GM12873 (cell line): ENCODE results near the gene NDRG4.

Experiments used
- TF ChIP-seq, protein P1 (sequence below): IDR thresholded peaks from 2 replicates; pipeline ENCODE4 v1.5.1; 2012; ENCODE audit warnings: low read depth, mild to moderate bottlenecking, moderate library complexity, low read length, control low read depth; ENCODE audit not compliant: insufficient read depth; ENCODE audit errors: missing control alignments

NDRG4 gene

DNA sequence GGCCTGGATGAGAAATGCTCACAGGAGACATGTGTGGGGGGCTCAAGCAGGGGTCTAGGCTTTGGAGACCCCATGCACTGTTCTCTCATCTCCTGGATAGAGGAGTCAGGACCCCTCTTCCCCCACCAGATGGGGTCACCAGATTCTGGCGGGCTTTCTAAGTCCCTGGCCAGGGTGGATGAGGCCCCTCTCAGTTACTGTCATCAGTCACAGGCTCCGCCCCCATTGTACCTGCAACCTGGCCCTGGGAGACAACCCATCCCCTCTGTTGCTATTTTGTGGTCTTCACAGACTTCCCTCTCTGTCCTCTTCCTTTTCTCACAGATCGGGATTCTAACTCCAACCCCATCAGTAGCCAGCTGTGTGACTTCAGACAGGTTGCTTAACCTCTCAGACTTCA lies 33.5 kb upstream of the NDRG4 start:
- TF ChIP-seq, protein P1, sequence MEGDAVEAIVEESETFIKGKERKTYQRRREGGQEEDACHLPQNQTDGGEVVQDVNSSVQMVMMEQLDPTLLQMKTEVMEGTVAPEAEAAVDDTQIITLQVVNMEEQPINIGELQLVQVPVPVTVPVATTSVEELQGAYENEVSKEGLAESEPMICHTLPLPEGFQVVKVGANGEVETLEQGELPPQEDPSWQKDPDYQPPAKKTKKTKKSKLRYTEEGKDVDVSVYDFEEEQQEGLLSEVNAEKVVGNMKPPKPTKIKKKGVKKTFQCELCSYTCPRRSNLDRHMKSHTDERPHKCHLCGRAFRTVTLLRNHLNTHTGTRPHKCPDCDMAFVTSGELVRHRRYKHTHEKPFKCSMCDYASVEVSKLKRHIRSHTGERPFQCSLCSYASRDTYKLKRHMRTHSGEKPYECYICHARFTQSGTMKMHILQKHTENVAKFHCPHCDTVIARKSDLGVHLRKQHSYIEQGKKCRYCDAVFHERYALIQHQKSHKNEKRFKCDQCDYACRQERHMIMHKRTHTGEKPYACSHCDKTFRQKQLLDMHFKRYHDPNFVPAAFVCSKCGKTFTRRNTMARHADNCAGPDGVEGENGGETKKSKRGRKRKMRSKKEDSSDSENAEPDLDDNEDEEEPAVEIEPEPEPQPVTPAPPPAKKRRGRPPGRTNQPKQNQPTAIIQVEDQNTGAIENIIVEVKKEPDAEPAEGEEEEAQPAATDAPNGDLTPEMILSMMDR: no peak

DNA sequence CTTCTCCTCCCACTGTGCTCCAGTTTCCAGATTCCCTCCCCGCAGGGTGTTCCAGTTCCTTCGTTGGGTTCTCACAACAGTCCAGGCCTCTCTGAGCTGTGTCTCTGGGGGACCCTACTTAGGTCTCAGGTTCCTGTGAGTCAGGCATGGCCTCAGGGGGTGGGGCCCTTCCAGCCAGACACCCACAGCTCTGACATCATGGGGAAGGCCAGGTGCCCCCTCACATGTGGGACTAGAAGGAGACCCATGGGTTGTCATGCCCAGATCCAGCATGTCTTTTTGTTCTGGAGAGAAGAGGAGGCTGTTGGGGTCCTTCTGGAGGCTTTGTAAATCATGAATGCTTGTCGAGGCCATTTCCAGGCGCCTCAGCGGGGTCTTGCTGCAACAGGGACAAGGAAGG lies 32.0 kb upstream of the NDRG4 start:
- TF ChIP-seq, protein P1: no peak

DNA sequence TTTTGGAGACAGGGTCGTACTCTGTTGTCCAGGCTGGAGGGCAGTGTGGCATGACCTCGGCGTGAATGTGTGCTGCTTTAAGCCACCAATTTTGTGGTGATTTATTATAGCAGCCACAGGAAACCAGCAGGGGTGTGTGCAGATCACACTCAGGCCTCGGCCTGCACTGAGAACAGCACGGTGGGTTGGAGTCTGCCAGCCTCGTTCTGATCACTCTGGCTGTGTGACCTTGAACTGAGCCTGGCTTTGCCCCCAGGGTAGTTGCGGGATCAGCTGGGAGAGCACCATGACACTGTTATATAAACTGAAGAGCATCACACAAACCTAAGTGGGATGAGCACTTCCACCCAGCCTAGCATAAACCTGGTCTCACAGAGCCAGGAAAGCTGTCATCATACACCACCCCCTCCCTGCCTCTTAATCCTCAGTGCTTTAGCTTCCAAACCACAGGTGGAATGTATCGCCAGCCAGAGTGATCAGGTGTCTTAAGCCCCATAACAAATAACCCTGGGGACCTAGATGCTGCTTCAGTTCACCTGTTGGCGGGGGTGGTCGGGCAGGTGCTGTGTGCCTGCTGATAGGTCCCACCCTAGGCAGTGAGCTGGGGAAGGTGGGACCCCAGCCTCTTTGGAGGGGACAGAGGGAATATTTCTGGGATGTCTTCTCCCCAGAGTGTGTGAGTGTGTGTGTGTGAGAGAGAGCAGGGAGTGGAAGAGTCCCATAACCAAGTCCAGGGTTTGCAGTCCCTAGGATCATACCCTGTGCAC lies 28.6 kb upstream of the NDRG4 start:
- TF ChIP-seq, protein P1: no peak

DNA sequence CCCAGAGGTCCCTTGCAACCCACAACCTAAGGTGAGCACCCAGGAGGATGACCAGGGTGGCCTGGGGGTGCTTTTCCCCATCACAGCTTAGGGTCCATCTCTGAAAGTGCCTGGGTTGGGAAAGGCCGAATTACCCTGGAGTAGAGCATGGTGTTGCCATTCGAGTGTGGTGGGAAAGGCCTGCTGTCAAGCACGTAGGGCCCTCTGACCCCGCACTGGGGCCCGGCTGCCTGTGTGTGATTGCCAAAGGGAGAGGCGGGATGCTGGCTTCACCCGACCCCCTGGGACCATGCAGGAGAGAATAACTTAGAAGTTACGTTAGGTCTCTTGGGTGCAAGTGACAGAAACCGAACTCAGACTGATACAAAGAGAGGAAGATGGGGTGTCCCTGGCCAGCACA lies 27.7 kb upstream of the NDRG4 start:
- TF ChIP-seq, protein P1: no peak

DNA sequence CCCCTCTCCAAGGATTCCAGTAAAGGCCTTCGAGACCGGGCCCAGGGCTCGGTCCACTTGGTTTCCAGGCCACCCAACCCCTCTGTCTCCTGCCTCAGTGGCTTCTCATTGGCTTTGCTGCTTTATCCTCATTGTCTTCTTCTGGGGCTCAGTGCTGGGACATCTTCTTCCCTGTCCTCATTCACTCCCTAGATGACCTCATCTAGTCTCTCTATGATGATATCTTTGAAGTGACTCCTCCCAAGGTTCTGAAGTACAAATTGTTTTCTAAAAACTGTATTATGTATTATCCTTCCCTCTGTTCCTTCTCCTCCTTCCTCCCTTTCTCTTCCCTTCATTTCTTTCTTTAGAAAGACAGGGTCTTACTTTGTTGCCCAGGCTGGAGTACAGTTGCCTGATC lies 27.1 kb upstream of the NDRG4 start:
- TF ChIP-seq, protein P1: no peak

DNA sequence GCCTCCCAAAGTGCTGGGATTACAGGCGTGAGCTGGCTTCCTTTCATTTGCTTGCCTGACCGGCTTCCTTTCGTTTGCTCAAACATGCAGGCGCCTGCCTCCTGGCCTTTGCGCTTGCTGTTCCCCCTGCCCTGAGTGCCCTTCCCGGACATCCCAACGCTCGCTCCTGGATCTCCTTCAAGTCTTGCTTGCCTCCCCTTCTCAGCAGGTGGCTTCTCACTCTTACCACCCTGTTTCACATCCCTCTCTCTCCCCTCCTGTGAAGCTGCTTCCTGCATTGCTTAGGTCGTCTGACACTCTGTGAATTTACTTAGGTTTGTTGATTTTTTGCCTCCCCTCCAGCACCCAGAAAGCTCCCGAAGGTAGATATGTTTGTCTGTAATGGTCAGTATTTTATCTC lies 25.6 kb upstream of the NDRG4 start:
- TF ChIP-seq, protein P1: no peak

DNA sequence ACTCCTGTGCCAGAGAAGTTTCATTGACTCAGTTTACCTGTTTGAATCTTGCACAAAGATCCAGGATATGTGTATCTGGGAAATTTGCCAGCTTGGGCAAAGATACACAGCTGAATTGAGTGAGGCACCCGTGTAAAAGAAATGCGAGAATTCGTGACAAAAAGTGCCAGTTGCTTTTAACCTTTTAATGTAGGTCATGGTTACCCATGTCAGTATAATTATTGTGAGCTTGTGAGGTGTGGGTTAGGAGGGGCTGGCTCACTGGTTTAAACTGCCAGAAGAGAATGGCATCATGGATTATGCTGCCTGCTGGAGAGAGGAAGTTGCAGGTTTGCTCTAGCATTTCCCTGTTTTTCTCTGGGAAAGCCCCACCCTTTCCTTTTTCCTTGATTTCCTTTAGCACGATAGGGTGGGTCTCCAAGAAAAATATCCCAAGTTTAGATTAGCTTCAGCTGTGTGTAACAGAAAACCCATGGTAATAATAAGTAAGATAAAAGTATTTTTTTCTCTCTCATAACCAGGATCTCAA lies 24.8 kb upstream of the NDRG4 start:
- TF ChIP-seq, protein P1: no peak
